T-helper 9 cell (primary cell): ENCODE results near the gene APOL2.
"Not testable (repeated sequence)": the region's sequence is repeated elsewhere in the genome, so short reads cannot be mapped to it uniquely, and the experiment has no call there.

Source experiments
- DNase-seq: peaks from one replicate; pipeline ENCODE4 v3.0.0-alpha.2; 2020

Gene APOL2

DNA sequence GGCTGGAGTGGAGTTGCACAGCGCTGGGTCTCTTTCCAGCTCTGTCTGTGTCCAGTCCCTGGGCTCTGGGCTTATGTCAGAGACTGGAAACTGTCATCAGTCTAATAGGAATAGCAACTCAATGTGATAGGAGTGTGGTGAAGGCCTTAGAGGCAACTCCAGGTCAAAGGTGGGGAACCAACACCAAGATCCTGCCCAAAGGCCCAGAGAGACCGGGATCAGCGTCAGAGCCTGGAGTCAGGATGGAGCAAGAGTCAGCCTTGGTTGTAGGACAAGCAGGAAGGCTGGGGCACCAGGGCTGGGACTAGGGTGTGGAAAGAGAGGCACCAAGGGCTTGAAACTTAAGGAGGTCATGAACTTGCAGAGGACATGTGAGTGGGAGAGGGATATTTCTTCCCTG lies 23.0 kb upstream of the APOL2 start:
- DNase-seq: not testable (repeated sequence)

DNA sequence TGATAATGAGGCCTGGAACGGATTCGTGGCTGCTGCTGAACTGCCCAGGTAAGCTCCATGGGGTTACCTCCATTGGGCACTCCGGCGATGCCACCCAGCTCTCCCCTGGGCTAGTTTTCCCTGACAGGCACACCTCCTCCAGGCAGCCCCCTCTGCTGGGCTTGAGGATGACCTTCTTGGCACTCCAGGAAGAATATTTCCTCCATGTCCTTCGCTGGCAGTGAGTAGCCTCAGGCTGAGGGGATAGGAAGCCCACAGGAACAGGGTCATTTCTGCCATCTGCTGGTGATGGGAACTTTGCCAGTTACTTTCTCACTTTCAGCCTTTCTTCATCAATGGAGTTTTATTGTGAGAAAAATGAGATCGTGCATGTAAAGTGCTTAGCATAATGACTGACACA lies 22.3 kb upstream of the APOL2 start:
- DNase-seq: not testable (repeated sequence)

DNA sequence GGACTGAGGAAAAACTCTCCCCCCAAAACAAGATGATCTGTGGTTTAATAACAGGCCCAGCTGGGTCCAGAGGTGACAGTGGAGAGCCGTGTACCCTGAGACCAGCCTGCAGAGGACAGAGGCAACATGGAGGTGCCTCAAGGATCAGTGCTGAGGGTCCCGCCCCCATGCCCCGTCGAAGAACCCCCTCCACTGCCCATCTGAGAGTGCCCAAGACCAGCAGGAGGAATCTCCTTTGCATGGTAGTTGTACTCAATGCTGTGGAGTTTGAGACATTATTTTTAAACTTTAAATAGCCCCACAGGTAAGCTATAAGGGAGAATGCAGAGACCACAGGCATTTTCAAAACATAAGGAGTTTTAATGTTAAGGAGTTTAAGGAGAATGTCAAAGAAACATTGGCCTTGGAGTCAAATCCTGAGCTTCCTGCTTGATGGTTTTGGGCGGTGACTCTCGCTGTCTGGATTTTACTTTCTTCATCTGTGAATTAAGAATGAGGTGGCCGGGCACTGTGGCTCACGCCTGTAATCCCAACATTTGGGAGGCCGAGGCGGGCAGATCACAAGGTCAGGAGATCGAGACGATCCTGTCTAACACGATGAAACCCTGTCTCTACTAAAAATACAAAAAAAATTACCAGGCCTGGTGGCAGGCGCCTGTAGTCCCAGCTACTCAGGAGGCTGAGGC lies 20.4 kb upstream of the APOL2 start:
- no peak for DNase-seq

DNA sequence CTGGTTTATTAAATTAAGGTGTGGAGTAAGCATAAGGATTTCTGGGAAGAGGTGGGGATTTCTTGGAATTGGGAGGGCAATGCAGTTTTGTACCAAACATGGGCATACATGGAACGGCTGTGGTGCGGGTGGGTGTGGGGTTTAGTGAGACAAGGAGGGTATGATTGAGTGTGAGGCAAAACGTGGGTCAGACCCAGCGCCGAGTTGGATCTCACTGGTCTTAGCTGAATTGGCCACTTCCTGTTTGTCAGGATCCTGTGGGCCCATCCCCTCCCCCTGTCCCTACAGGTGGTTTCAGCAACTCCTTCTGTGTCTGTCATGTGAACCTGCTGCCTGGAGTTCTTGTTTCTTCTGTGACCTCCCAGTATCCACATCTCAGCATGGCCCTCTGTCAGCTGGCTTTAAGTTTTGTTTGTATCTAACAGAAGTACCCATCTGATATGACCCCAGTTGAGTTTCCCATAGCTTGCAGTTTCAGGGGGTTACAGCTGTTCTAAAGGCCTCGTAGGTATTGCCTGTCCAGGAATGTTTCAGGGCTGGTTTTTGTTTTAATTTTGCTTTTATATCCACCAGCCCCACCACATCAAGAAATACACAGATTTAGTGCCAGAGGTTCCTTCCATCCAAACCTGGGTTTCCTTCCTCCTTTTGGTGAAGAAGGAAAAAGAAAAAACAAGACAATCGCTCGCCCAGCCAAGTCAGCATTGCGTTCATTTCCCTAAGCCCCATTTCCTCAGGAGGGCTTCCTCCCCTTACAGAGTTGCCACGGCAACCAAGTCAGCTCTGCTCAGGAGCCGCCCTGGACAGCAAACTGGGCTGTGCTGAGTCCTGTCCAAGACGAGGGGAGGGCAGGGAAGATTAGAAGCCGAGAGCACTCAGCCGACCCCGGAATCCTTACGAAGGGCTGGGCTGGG lies 19.6 kb upstream of the APOL2 start:
- no peak for DNase-seq

DNA sequence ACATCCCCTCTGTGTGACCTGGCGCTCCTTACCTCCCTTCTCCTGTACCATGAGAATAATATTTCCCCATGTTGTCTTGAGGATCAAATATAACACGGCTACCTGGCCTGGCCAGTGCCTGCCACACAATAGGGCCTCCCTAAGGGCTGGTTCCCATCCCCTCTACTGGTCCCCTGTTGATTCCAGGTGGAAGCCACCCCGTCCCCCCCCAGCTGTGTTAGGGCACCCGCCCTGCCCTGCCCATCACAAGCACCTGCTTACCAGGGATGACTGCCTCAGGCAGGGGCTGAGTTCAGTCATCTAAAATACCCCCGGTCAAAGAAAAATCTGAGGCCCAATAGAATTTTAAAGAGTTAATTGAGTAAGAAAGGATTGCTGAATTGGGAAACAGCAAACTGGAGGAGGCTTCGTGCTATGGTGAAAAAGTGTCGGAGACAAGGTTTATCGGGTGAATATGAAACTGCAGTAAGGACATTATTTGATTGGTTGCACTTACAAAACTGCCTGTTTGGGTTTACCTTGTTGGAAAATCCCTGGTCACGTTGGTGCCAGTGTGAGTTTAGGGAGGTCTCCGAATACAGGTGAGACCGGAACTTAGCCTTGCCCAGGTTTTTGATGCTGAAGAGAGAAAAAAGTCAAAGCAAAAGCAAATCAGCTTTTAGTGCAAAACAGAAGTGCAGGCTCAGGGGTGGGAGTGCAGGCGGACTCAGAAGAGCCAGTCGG lies 18.8 kb upstream of the APOL2 start:
- no peak for DNase-seq

DNA sequence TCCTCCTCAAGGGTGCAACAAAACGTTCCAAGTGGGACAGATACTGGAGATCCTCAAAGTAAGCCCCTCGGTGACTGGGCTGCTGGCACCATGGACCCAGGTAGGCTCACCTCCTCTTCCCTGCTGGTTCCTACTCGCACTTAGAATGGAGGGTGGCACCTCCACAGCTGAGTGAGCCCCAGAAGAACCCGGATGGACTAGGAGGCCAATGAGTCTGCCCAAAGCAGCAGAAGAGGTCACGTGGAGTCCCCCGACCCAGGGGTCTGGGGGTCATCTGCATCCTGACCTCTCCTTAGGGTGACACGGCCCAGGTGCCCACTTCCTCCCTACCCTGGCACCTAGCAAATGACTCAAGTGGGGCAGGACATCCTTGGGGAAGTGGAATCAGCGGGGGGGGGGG lies 18.0 kb upstream of the APOL2 start:
- DNase-seq: no peak

DNA sequence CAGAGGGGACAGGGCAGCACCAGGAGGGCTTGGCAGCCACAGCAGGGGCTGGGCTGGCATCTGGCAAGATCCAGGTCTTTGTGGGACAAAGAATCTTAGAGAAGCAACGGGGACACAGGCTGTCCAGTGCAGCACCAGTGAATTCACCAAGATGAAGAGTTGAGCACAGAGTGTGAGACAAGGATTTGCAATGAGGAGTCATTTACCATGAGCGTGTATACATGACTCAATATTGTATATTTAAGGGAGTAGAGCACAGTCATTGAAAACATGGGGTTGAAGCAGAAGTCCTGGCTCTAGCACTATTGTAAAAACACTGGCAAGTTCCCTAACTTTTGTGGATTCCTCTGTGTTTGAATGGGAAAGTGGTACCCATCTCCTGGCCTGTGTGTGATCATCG lies 17.2 kb upstream of the APOL2 start:
- DNase-seq: no peak

DNA sequence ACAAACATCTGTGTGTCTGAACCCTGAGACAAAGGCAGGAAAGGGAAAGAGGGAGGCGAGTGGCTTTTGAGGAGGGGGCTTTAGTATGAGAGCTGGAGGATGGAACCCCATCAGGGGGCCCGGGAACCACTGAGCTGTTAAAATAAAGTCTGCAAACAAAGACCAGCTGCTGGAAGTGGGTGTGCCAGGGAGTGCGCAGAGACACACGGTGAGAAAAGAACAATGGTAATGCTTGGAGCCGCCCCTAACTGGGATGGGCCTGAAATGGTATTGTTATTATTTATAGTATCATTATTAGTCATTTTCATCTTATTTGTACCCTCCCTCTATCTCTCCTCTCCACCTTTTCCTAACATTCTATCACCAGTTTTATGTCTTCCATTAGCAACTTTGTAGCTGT lies 16.2 kb upstream of the APOL2 start:
- DNase-seq: not testable (repeated sequence)

DNA sequence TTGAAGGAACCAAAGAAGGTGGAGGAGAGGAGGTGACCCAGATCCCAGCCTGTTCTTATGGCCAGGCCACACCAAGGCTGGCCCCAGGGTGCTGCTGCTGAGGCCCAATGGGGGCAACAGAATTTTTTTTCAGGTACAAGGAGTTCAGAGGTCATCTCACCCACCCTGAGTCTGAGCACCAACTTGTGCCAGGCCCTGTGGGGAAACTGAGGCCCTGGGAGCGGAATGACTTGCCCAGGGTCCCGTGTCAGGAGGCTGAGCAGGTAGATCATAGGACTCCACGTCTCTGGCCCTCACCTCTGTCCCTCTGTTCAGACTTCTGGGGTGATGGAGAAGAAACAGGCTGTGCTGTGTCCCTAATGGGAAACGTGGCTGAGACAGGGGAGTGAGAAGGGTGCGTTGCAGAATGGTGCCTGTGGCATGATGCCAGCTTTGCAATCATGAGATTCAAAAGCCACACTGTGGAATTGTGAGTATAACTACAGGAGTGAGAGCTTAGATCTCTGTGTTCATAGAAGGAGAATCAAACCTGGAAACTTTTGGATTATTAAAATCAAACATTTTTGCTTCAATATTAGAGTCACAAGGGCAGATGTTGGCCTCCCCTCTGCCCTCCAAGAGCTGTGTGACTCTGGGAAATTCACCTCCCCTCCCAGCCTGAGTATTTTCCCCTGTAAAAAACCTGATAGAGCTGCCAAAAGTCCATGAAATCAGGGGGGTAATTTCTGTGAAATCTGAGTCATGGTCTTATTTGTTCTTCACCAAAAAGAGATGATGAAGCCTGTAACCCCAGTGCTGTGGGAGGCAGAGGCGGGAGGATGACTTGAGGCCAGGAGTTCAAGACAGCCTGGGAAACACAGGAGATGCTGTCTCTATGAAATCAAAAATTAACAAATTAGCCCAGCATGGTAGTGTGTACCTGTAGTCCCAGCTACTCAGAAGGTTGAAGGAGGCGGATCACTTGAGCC lies 14.5 kb upstream of the APOL2 start:
- no peak for DNase-seq

DNA sequence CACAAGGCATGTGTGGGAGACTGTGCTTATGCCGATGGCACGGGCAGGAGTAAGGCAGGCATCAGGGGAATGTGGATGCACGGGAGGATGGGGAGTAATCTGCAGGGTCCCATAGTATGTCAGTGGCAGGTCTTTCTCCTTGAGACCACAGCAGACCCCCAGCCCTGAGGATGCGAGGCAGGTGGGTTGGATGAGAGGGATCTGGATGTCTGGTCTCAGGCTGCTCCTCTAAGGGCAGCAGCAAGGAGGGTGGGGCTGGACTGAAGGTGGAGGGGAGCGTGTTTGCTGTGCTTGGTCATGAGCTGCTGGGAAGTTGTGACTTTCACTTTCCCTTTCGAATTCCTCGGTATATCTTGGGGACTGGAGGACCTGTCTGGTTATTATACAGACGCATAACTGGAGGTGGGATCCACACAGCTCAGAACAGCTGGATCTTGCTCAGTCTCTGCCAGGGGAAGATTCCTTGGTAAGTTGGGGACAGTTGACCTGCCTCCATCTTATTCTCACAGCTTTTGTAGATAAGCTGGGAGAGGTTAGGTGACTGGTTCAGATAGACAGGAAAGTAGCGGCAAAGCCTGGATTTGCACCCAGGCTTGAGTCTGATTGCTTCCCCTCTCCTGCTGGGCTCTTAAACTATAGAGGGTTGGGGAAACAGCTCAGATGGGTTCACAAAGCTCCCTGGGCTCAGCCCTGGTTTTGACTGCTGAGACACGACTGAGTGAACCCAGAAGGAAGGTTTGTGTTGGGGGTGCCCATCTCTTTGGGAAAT lies 13.6 kb upstream of the APOL2 start, which contains the start of gene APOL1:
Gene APOL1 (plus strand): TSS at position 380 of the 769 bp plus-strand sequence. CDS start 1,823 bp downstream, outside the sequence.
- DNase-seq: peak; percentile 16

DNA sequence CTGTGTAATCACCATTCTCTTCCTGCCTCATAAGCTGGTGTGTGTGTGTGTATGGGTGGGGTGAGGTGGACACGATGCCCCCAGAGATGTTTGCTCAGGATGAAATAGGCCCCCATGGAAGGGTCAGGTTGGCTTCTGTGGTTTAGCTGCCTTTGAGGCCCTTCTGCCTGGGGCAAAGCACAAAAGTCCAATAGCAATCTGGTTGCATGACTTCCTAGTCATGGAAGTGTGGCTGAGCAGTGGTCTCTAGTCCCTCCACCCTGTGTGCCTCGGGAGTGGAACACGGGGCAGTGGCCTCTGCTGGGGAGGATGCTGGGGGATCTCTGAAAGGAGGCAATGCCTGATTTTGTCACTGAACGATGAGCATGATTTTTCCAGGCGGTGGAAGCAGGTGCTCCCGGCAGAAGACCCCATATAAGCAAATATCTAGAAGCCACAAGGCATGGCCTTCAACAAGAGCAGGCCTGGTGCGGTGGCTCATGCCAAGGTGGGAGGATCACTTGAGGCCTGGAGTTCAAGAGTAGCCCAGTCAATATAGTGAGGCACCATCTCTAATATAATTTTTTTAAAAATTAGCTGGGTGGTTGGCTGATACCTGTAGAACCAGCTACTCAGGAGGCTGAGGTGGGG lies 12.8 kb upstream of the APOL2 start:
- DNase-seq: not testable (repeated sequence)

DNA sequence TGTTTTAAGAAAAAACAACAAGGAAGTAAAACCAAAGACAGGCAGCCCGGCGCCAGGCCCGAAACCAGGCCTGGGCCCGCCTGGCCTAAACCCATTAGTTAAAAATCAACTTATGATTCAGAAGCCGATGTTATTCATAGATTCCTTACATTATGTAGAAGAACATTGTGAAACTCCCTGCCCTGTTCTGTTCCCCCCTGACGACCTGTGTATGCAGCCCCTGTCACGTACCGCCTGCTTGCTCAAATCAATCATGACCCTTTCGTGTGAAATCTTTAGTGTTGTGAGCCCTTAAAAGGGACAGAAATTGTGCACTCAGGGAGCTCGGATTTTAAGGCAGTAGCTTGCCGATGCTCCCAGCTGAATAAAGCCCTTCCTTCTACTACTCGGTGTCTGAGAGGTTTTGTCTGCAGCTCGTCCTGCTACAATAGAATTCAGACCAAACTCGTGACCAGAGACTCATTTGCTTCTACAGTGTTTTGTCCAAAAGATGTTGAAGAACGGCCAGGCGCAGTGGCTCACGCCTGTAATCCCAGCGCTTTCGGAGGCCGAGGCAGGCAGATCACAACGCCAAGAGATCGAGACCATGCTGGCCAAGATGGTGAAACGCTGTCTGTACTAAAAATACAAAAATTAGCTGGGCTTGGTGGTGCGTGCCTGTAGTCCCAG lies 11.1 kb upstream of the APOL2 start:
- not testable (repeated sequence) for DNase-seq

DNA sequence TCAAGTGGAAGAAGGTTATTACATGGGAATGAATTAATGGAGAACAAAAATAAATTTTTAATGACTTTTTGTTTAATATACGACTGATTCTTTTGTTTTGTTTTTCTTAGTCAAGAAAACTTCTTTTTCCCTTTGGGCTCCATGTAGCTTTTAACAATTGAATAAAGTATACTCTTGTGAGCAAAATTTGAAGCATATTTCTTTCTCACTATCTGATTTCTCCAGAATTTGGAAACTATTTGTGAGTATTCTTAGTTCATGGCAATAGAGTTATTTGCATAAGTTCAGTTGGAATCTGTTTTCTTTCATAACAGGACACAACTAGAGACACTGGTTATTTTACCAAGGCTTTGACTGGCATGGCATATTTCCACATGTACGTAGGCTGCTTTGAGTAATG lies 9.8 kb upstream of the APOL2 start:
- DNase-seq: no peak

DNA sequence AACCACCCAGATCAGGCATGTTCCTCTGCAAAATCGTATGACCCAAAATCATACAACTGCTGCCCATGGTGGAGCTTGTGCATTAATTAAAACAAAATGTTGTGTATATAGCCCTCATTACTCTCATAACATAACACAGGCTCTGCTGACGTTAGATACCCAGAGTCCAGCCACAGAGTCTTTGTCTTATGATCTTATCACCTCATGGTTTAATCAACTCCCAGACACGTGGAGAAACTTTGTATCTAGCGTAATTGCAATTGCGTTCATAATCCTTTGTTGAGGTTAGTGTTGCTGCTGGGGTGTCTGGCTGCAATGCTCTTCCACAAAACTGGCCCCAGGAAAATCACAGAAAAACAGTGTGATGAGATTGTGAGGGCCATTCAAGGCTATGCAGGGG lies 8.6 kb upstream of the APOL2 start:
- no peak for DNase-seq

DNA sequence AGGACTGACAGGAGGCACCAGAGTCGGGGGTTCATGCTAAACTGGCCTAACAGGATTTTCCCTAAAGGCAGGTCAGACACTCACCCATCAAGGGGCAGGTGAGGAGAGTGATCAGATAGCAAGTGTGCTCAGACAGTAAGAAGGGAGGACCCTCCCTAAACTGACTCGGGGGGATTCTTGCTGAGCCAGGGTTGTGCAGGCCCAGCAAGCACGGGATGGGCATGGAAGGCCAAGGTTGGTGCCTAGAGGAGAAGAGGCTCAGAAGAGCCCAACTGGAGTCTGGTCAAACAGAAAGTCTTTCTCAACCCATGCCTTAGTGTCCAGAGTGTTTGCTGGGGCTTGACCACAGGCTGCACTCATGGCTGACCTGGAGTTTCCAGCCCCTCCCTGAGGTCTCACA lies 7.4 kb upstream of the APOL2 start:
- DNase-seq: no peak

DNA sequence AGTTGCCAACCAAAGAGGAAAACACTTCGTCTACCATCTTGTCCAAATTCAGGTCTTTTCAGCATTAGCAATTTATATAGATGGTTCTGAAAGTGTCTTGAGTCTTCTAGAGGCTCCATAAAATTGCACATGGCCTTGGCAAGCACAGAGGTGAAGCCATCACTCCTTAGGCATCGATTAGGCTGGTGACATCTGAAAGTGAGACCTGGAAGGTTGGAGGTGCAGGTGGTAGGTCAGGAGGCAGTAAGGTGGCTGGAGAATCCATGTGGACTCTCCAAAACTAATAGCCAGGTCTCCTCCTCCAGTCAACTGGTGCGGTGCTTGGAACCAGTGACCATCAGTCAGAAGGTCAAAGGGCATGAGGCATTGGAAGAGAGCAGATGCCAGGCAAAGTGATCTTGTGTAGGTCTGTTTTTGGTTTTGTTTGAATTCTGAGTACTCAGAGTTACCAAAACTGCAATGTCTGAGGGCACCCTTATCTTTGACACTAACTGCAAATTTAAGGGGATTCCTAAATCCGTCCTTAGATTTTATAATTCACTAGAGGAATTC lies 6.6 kb upstream of the APOL2 start:
- no peak for DNase-seq

DNA sequence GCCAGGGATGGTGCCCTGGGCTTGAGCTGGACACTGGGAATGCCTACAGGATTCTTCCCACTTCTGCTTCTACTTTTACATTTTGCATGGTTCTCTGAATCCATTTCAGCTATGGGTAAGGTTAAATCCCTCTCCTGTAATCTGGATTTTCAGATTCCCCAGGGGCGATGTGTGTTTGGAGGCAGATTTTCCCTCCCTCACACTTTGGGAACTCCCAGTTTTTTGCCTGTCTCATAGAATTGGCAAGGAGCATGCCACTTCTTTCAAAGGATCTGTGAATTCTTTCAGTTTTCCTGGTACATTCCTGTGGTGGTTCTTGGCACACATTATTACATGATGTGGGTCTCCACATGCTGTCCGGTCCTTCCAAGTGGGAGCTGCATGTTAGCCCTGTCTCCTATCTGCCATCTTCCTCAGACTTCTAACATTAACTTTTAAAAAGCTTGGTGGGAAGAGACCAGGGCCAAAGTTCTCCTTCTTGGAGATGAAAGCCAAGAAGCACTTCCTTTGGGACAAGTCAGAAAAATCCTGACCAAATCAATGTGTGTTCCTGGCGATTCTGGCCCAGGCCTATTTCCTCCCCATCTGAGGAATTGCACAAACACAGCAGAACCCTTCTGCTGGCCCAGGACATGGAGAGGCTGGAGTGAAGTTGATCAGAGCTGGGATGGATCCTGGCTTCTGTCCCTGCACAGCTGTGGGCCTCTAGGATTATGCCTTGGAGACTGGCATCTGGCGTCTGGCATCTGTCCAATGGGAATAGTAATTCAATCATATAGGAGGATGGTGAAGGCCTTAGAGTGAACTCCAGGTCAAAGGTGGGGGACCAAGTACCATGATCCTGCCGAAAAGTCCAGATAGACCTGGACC lies 5.4 kb upstream of the APOL2 start:
- DNase-seq: no peak

DNA sequence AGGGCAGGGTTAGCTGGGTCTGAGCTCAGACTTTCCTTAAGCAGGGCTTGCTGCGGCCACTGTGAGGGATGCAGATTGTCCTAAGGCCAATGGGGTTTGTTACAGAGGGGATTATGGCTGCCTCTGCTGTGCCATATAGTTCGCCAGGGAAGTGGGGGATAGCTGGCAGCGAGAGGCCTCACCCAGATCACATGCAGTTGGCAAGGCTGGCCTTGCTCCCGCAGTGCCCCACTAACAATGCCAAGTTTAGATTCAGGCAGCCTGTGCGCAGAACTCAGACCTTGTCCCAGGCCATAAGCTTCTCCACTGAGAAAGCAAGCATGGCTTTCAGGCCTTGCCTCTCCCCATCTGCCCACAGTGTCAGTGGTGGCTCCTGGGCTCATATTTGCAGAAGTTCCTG lies 4.7 kb upstream of the APOL2 start:
- no peak for DNase-seq

DNA sequence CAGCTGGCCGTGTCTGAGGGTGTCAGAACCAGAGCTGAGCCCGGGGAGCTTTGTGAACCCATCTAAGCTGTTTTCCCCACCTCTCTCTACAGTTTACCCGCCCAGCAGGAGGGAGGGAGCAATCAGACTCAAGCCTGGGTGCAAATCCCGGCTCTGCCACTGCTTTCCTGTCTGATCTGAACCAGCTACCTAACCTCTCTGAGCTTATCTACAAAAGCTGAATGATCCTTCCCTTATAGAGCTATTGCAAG lies 252 bp downstream of the APOL2 start:
- DNase-seq: no peak
